ENCODE measurements around the gene SCRT2.

DNA sequence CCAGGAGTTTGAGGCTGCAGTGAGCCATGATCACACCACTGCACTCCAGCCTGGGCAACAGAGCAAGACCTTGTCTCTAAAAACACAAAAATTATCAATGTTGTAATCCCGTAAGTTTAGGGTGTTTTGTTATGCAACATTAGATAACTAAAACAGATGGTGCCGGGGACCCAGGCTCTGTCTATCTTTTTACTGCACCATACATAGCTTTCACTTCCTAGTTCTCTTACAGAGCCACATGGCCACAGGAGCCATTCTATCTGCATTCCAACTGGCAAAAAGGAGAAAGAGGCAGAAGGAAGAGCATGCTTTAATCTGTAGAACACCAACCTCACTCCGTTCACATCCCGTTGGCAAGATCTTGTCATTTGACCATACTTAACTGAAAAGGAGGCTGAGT lies 60.1 kb downstream of the SCRT2 start:
- TF ChIP-seq POLR2A (IDR thresholded peaks at IDR 0.05; ENCODE audit: low read depth, low read length) = no peak
- TF ChIP-seq POLR2AphosphoS5 (IDR thresholded peaks at IDR 0.05; ENCODE audit: low read depth, low read length) = no peak
- no peak for TF ChIP-seq TAF1 (IDR thresholded peaks at IDR 0.05; ENCODE audit: low read depth, low read length)
- TF ChIP-seq POU2F2 (IDR thresholded peaks at IDR 0.05; ENCODE audit: low read depth, low read length) = no peak
- TF ChIP-seq PAX5 (IDR thresholded peaks at IDR 0.05; ENCODE audit: insufficient read depth, low read length, severe bottlenecking) = no peak
- TF ChIP-seq SPI1 (IDR thresholded peaks at IDR 0.05; ENCODE audit: low read depth, low read length) = no peak

Measured in GM12891 (cell line).